ENCODE measurements around the gene ADARB1.

ADARB1 gene

DNA sequence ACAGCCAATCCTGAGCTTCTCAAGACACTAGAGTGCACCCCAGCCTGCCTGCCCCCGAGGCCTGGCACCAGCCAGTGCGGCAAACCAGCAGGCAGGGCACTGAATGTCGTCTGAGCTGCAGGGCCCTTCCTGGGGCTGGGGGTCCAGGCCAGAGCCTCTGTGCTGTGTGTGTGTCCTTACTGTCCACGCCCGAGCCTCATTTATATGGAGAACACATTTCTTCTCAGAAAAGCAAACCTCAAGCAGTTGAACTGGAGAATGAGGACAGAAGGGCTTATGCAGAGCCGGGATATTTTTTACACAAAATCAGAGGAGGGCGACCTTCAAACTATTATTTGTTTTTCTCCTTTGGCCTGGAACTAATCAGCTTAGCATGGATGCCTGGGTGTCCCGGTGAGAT is 160.6 kb downstream of the ADARB1 start:
- in situ Hi-C loops (cut with HindIII; ENCODE audit: low sequenced_read_pairs): loop anchor here (5.0 kb wide), 1 partner anchor 98 kb away; no protein-coding TSS in a partner anchor
- TF ChIP-seq, protein P1, sequence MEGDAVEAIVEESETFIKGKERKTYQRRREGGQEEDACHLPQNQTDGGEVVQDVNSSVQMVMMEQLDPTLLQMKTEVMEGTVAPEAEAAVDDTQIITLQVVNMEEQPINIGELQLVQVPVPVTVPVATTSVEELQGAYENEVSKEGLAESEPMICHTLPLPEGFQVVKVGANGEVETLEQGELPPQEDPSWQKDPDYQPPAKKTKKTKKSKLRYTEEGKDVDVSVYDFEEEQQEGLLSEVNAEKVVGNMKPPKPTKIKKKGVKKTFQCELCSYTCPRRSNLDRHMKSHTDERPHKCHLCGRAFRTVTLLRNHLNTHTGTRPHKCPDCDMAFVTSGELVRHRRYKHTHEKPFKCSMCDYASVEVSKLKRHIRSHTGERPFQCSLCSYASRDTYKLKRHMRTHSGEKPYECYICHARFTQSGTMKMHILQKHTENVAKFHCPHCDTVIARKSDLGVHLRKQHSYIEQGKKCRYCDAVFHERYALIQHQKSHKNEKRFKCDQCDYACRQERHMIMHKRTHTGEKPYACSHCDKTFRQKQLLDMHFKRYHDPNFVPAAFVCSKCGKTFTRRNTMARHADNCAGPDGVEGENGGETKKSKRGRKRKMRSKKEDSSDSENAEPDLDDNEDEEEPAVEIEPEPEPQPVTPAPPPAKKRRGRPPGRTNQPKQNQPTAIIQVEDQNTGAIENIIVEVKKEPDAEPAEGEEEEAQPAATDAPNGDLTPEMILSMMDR (IDR thresholded peaks at IDR 0.05; ENCODE audit: low read depth, low read length, missing control alignments): no peak
- no peak for DNase-seq (ENCODE audit: low read depth)
- no peak overlapping the region for H3K4me3 ChIP-seq (ENCODE audit: low read depth, low read length)

DNA sequence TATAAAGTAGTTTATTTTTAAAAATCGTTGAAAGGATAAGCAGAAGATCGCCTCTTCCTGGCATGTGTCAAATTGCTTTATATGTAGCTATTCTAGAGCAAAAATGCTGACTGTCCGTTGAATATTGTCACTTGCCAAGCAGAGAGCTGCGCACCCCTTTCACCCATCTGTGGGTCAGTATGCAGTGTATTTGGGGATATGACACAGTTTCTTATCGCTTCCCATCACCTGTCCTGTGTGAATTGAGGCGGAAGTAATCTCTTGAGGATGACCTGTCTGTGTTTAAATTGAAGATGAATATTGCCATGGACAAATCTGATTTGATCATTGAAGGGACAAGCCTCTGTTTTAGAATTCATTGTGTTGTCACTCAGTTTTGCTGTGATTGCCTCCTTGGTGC is 161.1 kb downstream of the ADARB1 start:
- TF ChIP-seq, protein P1 (IDR thresholded peaks at IDR 0.05; ENCODE audit: low read depth, low read length, missing control alignments): no peak
- DNase-seq (ENCODE audit: low read depth): no peak
- no peak overlapping the region for H3K4me3 ChIP-seq (ENCODE audit: low read depth, low read length)
- in situ Hi-C loops (cut with HindIII; ENCODE audit: low sequenced_read_pairs): no loop called here

DNA sequence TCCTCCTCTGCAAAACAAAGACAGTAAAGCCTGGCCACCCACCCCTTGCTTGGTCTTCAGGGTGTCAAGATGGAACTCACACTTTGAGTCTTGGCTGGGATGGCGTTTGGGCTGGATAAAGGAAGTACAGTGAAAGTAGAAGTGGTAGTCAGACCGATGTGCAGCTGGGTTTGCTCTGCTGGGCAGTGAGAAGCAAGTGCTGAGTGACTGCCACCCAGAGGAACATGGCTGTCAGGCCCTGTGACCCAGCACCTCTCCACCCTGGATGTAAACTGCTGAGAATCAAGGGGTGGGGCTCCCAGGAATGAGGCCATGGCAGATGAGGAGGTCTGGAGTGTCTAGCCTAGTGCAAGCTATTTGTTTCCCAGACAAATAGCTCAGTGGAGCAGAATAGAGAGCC is 162.1 kb downstream of the ADARB1 start:
- in situ Hi-C loops (cut with HindIII; ENCODE audit: low sequenced_read_pairs): no loop called here
- TF ChIP-seq, protein P1 (IDR thresholded peaks at IDR 0.05; ENCODE audit: low read depth, low read length, missing control alignments): no peak
- DNase-seq (ENCODE audit: low read depth): no peak
- H3K4me3 ChIP-seq (ENCODE audit: low read depth, low read length): no peak overlapping the region

DNA sequence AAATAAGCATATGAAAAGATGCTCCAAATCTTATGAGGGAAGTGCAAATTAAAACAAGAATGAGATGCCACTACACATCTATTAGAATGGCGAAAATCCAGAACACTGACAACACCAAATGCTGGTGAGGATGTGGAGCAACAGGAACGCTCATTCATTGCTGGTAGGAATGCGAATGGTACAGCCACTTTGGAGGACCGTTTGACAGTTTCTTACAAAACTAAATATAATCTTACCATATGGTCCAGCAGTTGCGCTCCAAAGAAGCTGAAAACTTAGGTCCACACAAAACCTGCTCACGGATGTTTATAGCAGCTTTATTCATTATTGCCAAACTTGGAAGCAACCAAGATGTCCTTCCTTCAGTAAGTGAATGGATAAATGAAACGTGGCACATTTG is 163.0 kb downstream of the ADARB1 start:
- DNase-seq (ENCODE audit: low read depth): no peak
- TF ChIP-seq, protein P1 (IDR thresholded peaks at IDR 0.05; ENCODE audit: low read depth, low read length, missing control alignments): no peak
- H3K4me3 ChIP-seq (ENCODE audit: low read depth, low read length): no peak overlapping the region
- in situ Hi-C loops (cut with HindIII; ENCODE audit: low sequenced_read_pairs): no loop called here

DNA sequence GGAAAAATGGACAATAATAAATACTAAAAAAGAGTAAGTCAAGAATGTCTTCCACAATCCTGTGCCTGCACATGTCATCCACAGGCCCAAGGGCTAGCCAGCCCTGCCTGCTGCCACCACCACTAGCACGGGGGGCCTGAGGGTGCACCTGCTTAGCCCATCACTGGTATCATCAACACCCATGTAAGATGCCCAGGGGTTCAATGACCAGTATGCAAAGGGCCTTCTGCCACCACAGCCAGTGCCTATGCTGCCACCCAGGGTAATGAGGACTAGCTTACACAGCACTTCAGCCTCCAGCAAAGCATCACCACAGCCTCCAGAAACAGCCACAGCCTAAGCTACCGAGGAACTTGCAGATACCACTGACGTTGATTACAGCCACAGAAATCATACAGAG is 167.0 kb downstream of the ADARB1 start:
- in situ Hi-C loops (cut with HindIII; ENCODE audit: low sequenced_read_pairs): no loop called here
- TF ChIP-seq, protein P1 (IDR thresholded peaks at IDR 0.05; ENCODE audit: low read depth, low read length, missing control alignments): no peak
- DNase-seq (ENCODE audit: low read depth): no peak
- H3K4me3 ChIP-seq (ENCODE audit: low read depth, low read length): no peak overlapping the region

DNA sequence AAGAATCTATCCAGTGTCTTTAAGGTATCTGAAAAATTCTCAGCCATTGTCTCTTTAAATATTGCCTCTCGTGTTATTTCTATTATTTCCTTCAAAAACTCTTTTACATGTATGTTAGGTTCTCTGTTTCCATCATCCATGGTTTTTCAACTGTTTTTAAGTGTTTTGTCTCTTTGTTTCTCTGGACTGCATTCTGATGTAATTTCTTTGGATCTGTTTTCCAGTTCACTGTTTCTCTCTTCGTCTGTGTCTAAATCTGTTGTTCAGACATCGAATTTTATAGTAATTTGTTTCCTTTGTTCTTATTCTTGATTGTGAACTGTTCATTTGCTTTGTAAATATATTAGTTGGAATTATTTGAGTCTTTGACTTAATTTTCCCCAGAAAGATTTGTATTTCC is 169.2 kb downstream of the ADARB1 start:
- in situ Hi-C loops (cut with HindIII; ENCODE audit: low sequenced_read_pairs): no loop called here
- DNase-seq (ENCODE audit: low read depth): no peak

More for the DNA sequence above, 169.2 kb downstream of the ADARB1 start:
- no peak overlapping the region for H3K4me3 ChIP-seq (ENCODE audit: low read depth, low read length)
- TF ChIP-seq, protein P1 (IDR thresholded peaks at IDR 0.05; ENCODE audit: low read depth, low read length, missing control alignments): no peak

Measured in astrocyte of the cerebellum (primary cell).